NCI-H2029 treated with DMSO at 0.1 percent for 48 hours (cell line): ENCODE measurements around the gene FAM184B.

Source experiments
- DNase-seq: peaks from one replicate; lab custom pipeline; 2025; lab: John Stamatoyannopoulos, UW

FAM184B gene

GRCh38 chr4:17635056-17635455 is 146.4 kb downstream of the FAM184B start:
- no peak for DNase-seq

- no peak for DNase-seq
Measured at GRCh38 chr4:17633600-17633999, 147.8 kb downstream of the FAM184B start.

- DNase-seq, result no peak
Measured at GRCh38 chr4:17630228-17630627, 151.2 kb downstream of the FAM184B start.

- DNase-seq, result no peak
Measured at GRCh38 chr4:17624821-17625220, 156.6 kb downstream of the FAM184B start.

GRCh38 chr4:17623451-17624001 is 157.9 kb downstream of the FAM184B start:
- DNase-seq, result no peak

GRCh38 chr4:17619416-17620105 is 161.9 kb downstream of the FAM184B start:
- DNase-seq, result no peak

GRCh38 chr4:17618926-17619325 is 162.5 kb downstream of the FAM184B start:
- no peak for DNase-seq

GRCh38 chr4:17616283-17616682 is 165.1 kb downstream of the FAM184B start:
- no peak for DNase-seq

GRCh38 chr4:17614416-17615299 is 166.8 kb downstream of the FAM184B start, which contains the start of gene MED28:
TSS of gene MED28 (plus strand) at chr4:17614641. CDS start at chr4:17614655, 14 bp downstream.
- DNase-seq, result peak; percentile 84

- no peak for DNase-seq
Measured at GRCh38 chr4:17613761-17614415, 167.5 kb downstream of the FAM184B start.

GRCh38 chr4:17605236-17605635 is 176.2 kb downstream of the FAM184B start:
- no peak for DNase-seq

GRCh38 chr4:17599826-17600225 is 181.6 kb downstream of the FAM184B start:
- DNase-seq, result no peak

GRCh38 chr4:17597517-17597916 is 183.9 kb downstream of the FAM184B start:
- DNase-seq, result no peak

GRCh38 chr4:17595471-17596005 is 185.9 kb downstream of the FAM184B start:
- DNase-seq, result no peak

GRCh38 chr4:17589355-17589754 is 192.1 kb downstream of the FAM184B start:
- DNase-seq, result no peak

GRCh38 chr4:17587094-17587822 is 194.2 kb downstream of the FAM184B start:
- no peak for DNase-seq

GRCh38 chr4:17584521-17585213 is 196.8 kb downstream of the FAM184B start:
- DNase-seq, result no peak

- DNase-seq, result no peak
Measured at GRCh38 chr4:17583941-17584340, 197.5 kb downstream of the FAM184B start.

- no peak for DNase-seq
Measured at GRCh38 chr4:17583276-17583675, 198.1 kb downstream of the FAM184B start.

GRCh38 chr4:17580969-17581368 is 200.5 kb downstream of the FAM184B start:
- no peak for DNase-seq
